ENCODE results near the gene RGSL1. TPM values are rescaled to one million over a fixed set of nuclear protein-coding genes. Genes with fewer than 3 reads are reported as not detected.

Gene RGSL1
- total and polyA plus RNA-seq, 8 donors, result not detected

DNA sequence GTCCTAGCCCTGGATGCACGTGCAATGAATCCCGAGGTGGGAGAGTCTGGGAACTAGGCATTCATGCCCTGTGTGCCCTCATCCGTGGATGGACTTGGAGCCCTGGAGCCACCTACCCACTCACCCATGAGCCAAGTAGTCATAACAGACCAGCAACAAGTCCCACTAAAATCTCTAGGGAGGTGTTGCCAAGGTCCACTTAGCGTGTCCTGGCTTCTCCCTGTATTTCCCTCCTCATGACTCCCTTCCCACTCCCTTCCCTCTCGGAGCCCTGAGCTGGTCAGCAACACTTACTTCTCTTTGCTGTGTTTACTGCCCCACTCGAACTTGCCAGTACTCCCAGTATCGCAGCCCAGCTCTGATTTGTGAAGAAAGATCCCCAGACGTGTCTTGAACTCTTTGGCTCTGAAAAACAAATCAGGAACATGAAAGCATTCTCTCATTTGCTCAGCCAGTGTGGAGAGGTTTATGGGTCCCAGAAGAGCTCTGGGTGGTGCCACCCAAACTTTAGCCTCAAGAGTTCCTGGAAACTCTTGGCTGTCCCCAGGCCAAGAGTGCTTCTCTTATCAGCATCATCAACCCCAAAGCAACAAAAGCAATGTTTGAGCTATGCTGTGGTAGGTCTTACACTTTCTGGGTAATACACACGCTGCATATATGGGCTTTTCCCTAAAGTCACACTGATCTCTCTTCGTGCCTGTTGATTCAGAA, 153.1 kb downstream of the RGSL1 start:
- DNase-seq (no peak), ATAC-seq (no peak), FAIRE-seq (no peak)
- WGBS, 2 donors, result 48 to 53% methylated on average over 10 of the region's 10 CpGs
- TF ChIP-seq CTCF (IDR thresholded peaks at IDR 0.05), result no peak
- intact Hi-C loops (cut with DNase I), result loop anchor here in 1 of 3 donors (5.0 kb wide), 1 partner anchor 184 kb away; the partner anchor contains the start of gene NPL
- Histone ChIP-seq H3K27ac (no peak overlapping the region), H3K4me1 (peaks cover 0 to 13% (median 0%) of the 10 kb centered on the region in 3 donors), H3K9me3 (no peaks in the 10 kb centered on the region), H3K4me3 (peak overlapping the region in 2 of 4 donors; percentile 44 to 54), H3K27me3 (no peaks in the 10 kb centered on the region), H3K36me3 (no peaks in the 10 kb centered on the region)

GRCh38 chr1:182603646-182604174, 153.8 kb downstream of the RGSL1 start:
- H3K4me3 ChIP-seq, result peak overlapping the region; percentile 19 to 54 (median 39)
- peaks cover 0 to 13% (median 0%) of the 10 kb centered on the region in 3 donors for H3K4me1 ChIP-seq
- H3K9me3 ChIP-seq, result no peaks in the 10 kb centered on the region
- WGBS, 2 donors, result 6 to 8% methylated on average over 8 to 12 of the region's 12 CpGs
- no peak for TF ChIP-seq CTCF (IDR thresholded peaks at IDR 0.05)
- no peaks in the 10 kb centered on the region for H3K36me3 ChIP-seq
- no peak overlapping the region for H3K27ac ChIP-seq
- no peaks in the 10 kb centered on the region for H3K27me3 ChIP-seq
- ATAC-seq, result peak; percentile 33 to 41 (median 34)
- no peak for DNase-seq
- FAIRE-seq, result no peak
- intact Hi-C loops (cut with DNase I), result loop anchor here in 1 of 3 donors (5.0 kb wide), 1 partner anchor 184 kb away; the partner anchor contains the start of gene NPL

GRCh38 chr1:182604175-182605164, 154.5 kb downstream of the RGSL1 start, which contains the start of gene RGS16:
Gene RGS16 (minus strand): TSS chr1:182604389. CDS start chr1:182604259, 130 bp downstream.
- ATAC-seq (peak; percentile 96 to 98 (median 98)), DNase-seq (peak; percentile 90 to 98 (median 95)), FAIRE-seq (no peak)
- H3K4me3 ChIP-seq, result peak within 1 kb of the TSS; percentile 19 to 54 (median 39)
- 4 to 5% methylated on average over 39 to 44 of the region's 44 CpGs for WGBS, 2 donors
- H3K27me3 ChIP-seq, result no peaks in the 10 kb centered on the region
- TF ChIP-seq CTCF (IDR thresholded peaks at IDR 0.05), result no peak
- no peaks in the 10 kb centered on the region for H3K9me3 ChIP-seq
- intact Hi-C loops (cut with DNase I), result loop anchor here in 1 of 3 donors (5.0 kb wide), 1 partner anchor 183 kb away; the partner anchor contains the start of gene NPL
- no peaks in the 10 kb centered on the region for H3K36me3 ChIP-seq
- no peak within 1 kb of the TSS for H3K27ac ChIP-seq
- H3K4me1 ChIP-seq, result peaks cover 0 to 13% (median 0%) of the 10 kb centered on the region in 3 donors

DNA sequence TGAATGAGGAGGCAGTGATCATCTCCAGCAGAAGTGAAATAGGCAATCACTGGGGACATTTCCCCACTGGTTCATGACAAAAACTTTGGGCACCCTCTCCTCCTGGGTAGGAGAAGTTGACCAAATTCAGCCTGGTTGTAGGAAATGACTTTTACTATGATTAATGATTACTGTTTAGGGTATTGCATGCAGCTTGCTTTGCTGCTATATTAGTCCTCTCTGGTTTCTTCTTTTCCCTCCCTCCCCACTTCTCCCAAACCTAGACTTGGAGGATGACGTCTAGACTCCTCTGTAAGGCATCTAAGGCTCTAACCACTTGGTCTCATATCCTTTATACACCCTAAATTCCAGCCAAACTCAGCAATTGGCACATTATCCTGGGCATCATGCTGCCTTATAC, 157.6 kb downstream of the RGSL1 start:
- DNase-seq, result no peak
- WGBS, 2 donors, result 73 to 74% methylated on average over 1 of the region's 1 CpG
- Histone ChIP-seq H3K36me3 (no peaks in the 10 kb centered on the region), H3K27ac (no peak overlapping the region), H3K4me3 (no peak overlapping the region), H3K9me3 (no peaks in the 10 kb centered on the region), H3K4me1 (peaks cover 0 to 13% (median 0%) of the 10 kb centered on the region in 3 donors), H3K27me3 (no peaks in the 10 kb centered on the region)
- FAIRE-seq, result no peak
- no peak for ATAC-seq
- no peak for TF ChIP-seq CTCF (IDR thresholded peaks at IDR 0.05)
- intact Hi-C loops (cut with DNase I), result no loop called here
